ENCODE data around the gene APOBEC3B. TPM values are rescaled to one million over a fixed set of nuclear protein-coding genes. Genes with fewer than 3 reads are reported as not detected.

APOBEC3B gene
- total and polyA plus RNA-seq, 2 donors (not counting 3 experiments of a cell fraction or from before 2014, with no cell fraction given) = 10.3 to 19.9 TPM

- no peaks in the 10 kb centered on the region for H3K9me1 ChIP-seq (replicated peaks; ENCODE audit: control insufficient read depth, extremely low read depth, insufficient read depth, low read length)
- peaks cover 0 to 2% of the 10 kb centered on the region in 2 experiments for H3K27me3 ChIP-seq (ENCODE audit: control insufficient read depth in 2 of 2, insufficient read depth in 2 of 2, low read length in 2 of 2)
- H3K27ac ChIP-seq (ENCODE audit: insufficient read depth, low read depth, low read length) = no peak overlapping the region
- no peak overlapping the region for H3K4me3 ChIP-seq (replicated peaks in 1 of 3; ENCODE audit: insufficient read depth in 1 of 3, low read depth in 1 of 3, low read length in 3 of 3)
- H3K79me2 ChIP-seq (ENCODE audit: control insufficient read depth, insufficient read depth, low read length) = no peaks in the 10 kb centered on the region
- H3K4me1 ChIP-seq (ENCODE audit: control insufficient read depth, extremely low read depth, insufficient read depth, low read length) = no peaks in the 10 kb centered on the region
- no TSS peak for BruUV-seq (replicated peaks)
- H4K20me1 ChIP-seq (replicated peaks; ENCODE audit: control insufficient read depth, extremely low read depth, insufficient read depth, low read length) = no peaks in the 10 kb centered on the region
- no peaks in the 10 kb centered on the region for H3K36me3 ChIP-seq (ENCODE audit: control insufficient read depth in 2 of 2, extremely low read depth in 1 of 2, insufficient read depth in 2 of 2, low read length in 2 of 2)
- intact Hi-C loops (cut with micrococcal nuclease) = no loop called here
- H3K9me3 ChIP-seq (replicated peaks; ENCODE audit: control insufficient read depth, insufficient read depth, low read length) = no peaks in the 10 kb centered on the region
- no peak overlapping the region for H2AFZ ChIP-seq (ENCODE audit: low read depth, low read length)
- DNase-seq (ENCODE audit: low read depth, low spot score) (no peak), FAIRE-seq (no peak)
- no peak overlapping the region for H3K9ac ChIP-seq (replicated peaks; ENCODE audit: extremely low read depth, insufficient read depth, low read length)
- ChIA-PET POLR2A (no interaction called here), CTCF (interaction anchor here (0.9 to 1.1 kb wide), 2 partner anchors 97 to 98 kb away, joined by 3 to 5 read pairs; no protein-coding TSS in a partner anchor)
- TF ChIP-seq MAX (IDR thresholded peaks at IDR 0.05; ENCODE audit: insufficient read depth, insufficient read length) (no peak), POLR2AphosphoS5 (IDR thresholded peaks at IDR 0.05; ENCODE audit: insufficient read depth, low read depth, low read length) (no peak), GATA2 (IDR thresholded peaks at IDR 0.05; ENCODE audit: insufficient read depth, insufficient read length, low read depth, low read length) (no peak), EZH2 (IDR thresholded peaks at IDR 0.05; ENCODE audit: borderline replicate concordance, low read depth, low read length, severe bottlenecking) (no peak), POLR2A (IDR thresholded peaks at IDR 0.05; ENCODE audit: low read depth, low read length) (no peak), JUN (IDR thresholded peaks at IDR 0.05; ENCODE audit: borderline replicate concordance, insufficient read depth, insufficient read length, low read depth) (no peak), FOS (IDR thresholded peaks at IDR 0.05; ENCODE audit: borderline replicate concordance, insufficient read depth, low read length) (no peak), MYC (IDR thresholded peaks at IDR 0.05; ENCODE audit: low read depth, low read length) (no peak)
- TF ChIP-seq, protein P1, sequence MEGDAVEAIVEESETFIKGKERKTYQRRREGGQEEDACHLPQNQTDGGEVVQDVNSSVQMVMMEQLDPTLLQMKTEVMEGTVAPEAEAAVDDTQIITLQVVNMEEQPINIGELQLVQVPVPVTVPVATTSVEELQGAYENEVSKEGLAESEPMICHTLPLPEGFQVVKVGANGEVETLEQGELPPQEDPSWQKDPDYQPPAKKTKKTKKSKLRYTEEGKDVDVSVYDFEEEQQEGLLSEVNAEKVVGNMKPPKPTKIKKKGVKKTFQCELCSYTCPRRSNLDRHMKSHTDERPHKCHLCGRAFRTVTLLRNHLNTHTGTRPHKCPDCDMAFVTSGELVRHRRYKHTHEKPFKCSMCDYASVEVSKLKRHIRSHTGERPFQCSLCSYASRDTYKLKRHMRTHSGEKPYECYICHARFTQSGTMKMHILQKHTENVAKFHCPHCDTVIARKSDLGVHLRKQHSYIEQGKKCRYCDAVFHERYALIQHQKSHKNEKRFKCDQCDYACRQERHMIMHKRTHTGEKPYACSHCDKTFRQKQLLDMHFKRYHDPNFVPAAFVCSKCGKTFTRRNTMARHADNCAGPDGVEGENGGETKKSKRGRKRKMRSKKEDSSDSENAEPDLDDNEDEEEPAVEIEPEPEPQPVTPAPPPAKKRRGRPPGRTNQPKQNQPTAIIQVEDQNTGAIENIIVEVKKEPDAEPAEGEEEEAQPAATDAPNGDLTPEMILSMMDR (IDR thresholded peaks at IDR 0.05; ENCODE audit: extremely low read depth in 1 of 2, insufficient read depth in 1 of 2, low read depth in 1 of 2, low read length in 2 of 2) = no peak
- H3K4me2 ChIP-seq (ENCODE audit: insufficient read depth, low read length) = no peak overlapping the region
- dilution Hi-C loops (cut with MboI; ENCODE audit: extremely low pct_ligation_motif_present, low sequenced_read_pairs) = no loop called here
Observed at GRCh38 chr22:38966942-38967341, 15.2 kb upstream of the APOBEC3B start.
